Measurements from ENCODE around the gene VEPH1.

Gene VEPH1

DNA sequence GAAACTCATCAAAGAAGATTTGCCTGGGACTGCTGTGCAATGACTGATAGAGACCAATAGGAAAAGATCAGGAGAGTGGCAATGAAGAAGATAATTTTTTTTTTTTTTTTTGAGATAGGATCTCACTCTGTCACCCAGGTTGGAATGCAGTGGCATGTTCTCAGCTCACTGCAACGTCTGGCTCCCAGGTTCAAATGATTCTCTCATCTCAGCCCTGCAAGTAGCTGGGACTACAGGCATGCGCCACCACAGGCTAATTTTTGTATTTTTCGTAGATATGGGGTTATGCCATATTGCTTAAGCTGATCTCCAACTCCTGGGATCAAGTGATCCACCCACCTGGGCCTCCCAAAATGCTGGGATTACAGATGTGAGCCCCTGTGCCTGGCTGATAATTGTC lies 226.4 kb downstream of the VEPH1 start:
- Histone ChIP-seq H4K20me1 (ENCODE audit: insufficient read depth, low read length) (no peaks in the 10 kb centered on the region), H3K27me3 (ENCODE audit: low read depth, low read length) (peaks cover 5% of the 10 kb centered on the region; the same call in 1 of the 2 replicates), H3K4me2 (ENCODE audit: low read length) (no peak overlapping the region), H2AFZ (ENCODE audit: low read depth, low read length) (no peak overlapping the region), H3K36me3 (replicated peaks; ENCODE audit: low read depth, low read length) (no peaks in the 10 kb centered on the region), H3K4me3 (ENCODE audit: low read length) (no peak overlapping the region), H3K79me2 (ENCODE audit: low read length) (no peaks in the 10 kb centered on the region), H3K4me1 (ENCODE audit: low read length) (no peaks in the 10 kb centered on the region), H3K9ac (ENCODE audit: low read length) (no peak overlapping the region), H3K9me3 (ENCODE audit: insufficient read depth, low read length) (no peaks in the 10 kb centered on the region), H3K27ac (ENCODE audit: low read length) (no peak overlapping the region)
- TF ChIP-seq EZH2phosphoT487 (IDR thresholded peaks at IDR 0.05; ENCODE audit: low read depth): no peak
- no peak for TF ChIP-seq CTCF (IDR thresholded peaks at IDR 0.05; ENCODE audit: low read depth, low read length)

DNA sequence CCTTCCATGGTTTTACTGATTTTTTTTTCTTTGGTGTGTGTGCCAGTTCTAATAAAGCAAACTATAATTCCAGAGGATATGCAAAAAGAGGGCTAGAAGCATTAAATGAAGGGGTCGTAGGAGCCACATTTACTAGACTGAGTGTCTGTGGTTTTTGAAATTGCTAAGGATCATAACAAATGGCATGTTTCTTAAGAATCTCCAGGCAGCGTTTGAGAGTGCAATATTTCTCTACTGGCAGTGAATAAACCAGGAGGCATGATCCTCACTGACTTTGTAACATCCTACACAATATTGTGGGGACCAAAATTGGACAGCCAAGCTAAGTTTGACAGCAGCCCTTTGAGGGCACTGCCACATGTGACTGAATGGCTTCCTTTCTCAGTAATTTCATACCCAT lies 227.4 kb downstream of the VEPH1 start:
- Histone ChIP-seq H3K4me1 (ENCODE audit: low read length) (no peaks in the 10 kb centered on the region), H3K9ac (ENCODE audit: low read length) (no peak overlapping the region), H3K27me3 (ENCODE audit: low read depth, low read length) (peaks cover 5% of the 10 kb centered on the region; the same call in 1 of the 2 replicates), H3K9me3 (ENCODE audit: insufficient read depth, low read length) (no peaks in the 10 kb centered on the region), H3K79me2 (ENCODE audit: low read length) (no peaks in the 10 kb centered on the region), H2AFZ (ENCODE audit: low read depth, low read length) (no peak overlapping the region), H3K4me3 (ENCODE audit: low read length) (no peak overlapping the region), H4K20me1 (ENCODE audit: insufficient read depth, low read length) (no peaks in the 10 kb centered on the region), H3K4me2 (ENCODE audit: low read length) (no peak overlapping the region), H3K27ac (ENCODE audit: low read length) (no peak overlapping the region), H3K36me3 (replicated peaks; ENCODE audit: low read depth, low read length) (no peaks in the 10 kb centered on the region)
- TF ChIP-seq CTCF (IDR thresholded peaks at IDR 0.05; ENCODE audit: low read depth, low read length) (no peak), EZH2phosphoT487 (IDR thresholded peaks at IDR 0.05; ENCODE audit: low read depth) (no peak)

DNA sequence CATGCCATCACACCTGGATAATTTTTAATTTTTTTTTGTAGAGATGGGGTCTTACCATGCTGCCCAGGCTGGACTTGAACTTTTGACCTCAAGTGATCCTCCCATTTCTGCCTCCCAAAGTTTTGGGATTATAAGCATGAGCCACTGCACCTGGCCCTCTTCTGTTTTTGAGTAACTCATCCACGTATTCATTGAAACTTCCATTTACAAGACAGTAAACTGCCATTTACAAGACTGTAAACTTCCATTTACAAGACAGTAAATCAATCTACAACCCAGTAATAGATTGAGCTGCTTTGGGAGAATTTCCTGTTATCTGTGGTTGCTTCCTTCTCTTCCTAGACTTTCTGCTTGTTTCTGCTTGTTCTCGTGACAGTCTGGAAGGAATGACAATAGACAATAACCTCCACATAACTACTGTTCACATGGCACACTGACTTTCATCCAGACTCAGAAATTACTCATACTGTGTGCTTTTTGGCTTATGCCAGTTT lies 228.5 kb downstream of the VEPH1 start:
- Histone ChIP-seq H3K9me3 (ENCODE audit: insufficient read depth, low read length) (no peaks in the 10 kb centered on the region), H3K4me2 (ENCODE audit: low read length) (no peak overlapping the region), H3K4me1 (ENCODE audit: low read length) (no peaks in the 10 kb centered on the region), H3K79me2 (ENCODE audit: low read length) (no peaks in the 10 kb centered on the region), H2AFZ (ENCODE audit: low read depth, low read length) (no peak overlapping the region), H3K36me3 (replicated peaks; ENCODE audit: low read depth, low read length) (no peaks in the 10 kb centered on the region), H3K9ac (ENCODE audit: low read length) (no peak overlapping the region), H3K4me3 (ENCODE audit: low read length) (no peak overlapping the region), H4K20me1 (ENCODE audit: insufficient read depth, low read length) (no peaks in the 10 kb centered on the region), H3K27ac (ENCODE audit: low read length) (no peak overlapping the region), H3K27me3 (ENCODE audit: low read depth, low read length) (peaks cover 5% of the 10 kb centered on the region; the same call in 1 of the 2 replicates)
- TF ChIP-seq EZH2phosphoT487 (IDR thresholded peaks at IDR 0.05; ENCODE audit: low read depth) (no peak), CTCF (IDR thresholded peaks at IDR 0.05; ENCODE audit: low read depth, low read length) (no peak)

- Histone ChIP-seq H3K9ac (ENCODE audit: low read length) (no peak overlapping the region), H4K20me1 (ENCODE audit: insufficient read depth, low read length) (no peaks in the 10 kb centered on the region), H3K27me3 (ENCODE audit: low read depth, low read length) (peaks cover 5% of the 10 kb centered on the region; the same call in 1 of the 2 replicates), H3K79me2 (ENCODE audit: low read length) (no peaks in the 10 kb centered on the region), H3K27ac (ENCODE audit: low read length) (no peak overlapping the region), H3K4me3 (ENCODE audit: low read length) (no peak overlapping the region), H3K4me1 (ENCODE audit: low read length) (no peaks in the 10 kb centered on the region), H3K9me3 (ENCODE audit: insufficient read depth, low read length) (no peaks in the 10 kb centered on the region), H2AFZ (ENCODE audit: low read depth, low read length) (no peak overlapping the region), H3K4me2 (ENCODE audit: low read length) (no peak overlapping the region), H3K36me3 (replicated peaks; ENCODE audit: low read depth, low read length) (no peaks in the 10 kb centered on the region)
- no peak for TF ChIP-seq EZH2phosphoT487 (IDR thresholded peaks at IDR 0.05; ENCODE audit: low read depth)
These were observed 231.8 kb downstream of the VEPH1 start for GRCh38 chr3:157271283-157271882.
